Stimulated activated CD8-positive, alpha-beta memory T cell treated with anti-CD3 and anti-CD28 coated beads, Interleukin-4, amount 100 ng/mL, for 48 hours (primary cell): Measurements from ENCODE around the gene TMEM269.

Experiments used
- DNase-seq: peaks from one replicate; pipeline ENCODE4 v3.0.0-alpha.2; 2020

Gene TMEM269, protein sequence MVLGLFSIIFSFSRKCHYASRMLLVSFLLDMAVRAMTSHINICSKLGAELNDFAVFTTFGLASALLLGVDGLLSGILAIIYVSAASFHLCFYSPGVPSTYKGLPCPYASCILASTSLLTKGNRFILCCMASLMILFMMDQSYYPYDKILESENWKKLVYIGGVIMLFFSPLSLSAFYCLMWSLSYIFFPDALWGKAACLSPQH

DNA sequence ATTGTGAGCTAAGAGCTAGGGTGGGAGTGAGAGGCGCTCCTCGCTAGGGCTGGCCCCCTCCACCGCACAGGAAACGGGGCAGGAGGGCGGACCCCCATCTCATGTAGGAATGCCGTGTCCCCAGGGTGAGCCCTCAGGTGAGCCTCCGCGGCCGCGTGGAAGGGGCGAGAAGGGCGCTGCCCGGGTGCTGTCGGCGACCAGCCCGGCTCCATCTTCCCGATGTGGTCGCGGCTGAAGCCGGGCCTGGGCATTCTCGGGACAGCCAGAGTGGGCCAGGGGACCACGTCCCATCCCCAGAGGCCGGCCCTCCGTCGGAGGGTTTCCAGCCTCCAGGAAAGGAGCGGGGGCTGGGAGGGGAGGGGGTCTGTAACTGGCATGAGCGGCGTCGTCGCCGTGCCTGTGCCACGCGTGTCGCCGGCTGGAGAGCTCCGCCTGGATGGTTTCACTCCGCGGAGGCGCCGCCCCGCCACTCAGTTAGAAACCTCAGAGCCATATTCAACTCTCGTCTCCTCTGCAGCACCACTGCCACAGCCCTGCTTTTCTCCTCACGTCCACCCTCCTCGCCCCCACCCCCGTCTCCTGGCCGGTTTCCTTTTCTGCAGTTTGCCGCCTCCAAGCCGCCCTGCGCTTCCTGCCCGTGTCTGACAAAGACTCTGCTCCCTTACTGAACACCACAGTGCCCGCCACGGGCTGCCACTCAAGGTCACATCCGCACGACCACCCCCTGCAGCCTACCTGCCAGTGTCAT lies at the start of gene TMEM269:
TMEM269 (plus strand) TSS at position 46 of the 748 bp plus-strand sequence. CDS start 4,903 bp downstream, outside the sequence.
- DNase-seq: peak; percentile 59

DNA sequence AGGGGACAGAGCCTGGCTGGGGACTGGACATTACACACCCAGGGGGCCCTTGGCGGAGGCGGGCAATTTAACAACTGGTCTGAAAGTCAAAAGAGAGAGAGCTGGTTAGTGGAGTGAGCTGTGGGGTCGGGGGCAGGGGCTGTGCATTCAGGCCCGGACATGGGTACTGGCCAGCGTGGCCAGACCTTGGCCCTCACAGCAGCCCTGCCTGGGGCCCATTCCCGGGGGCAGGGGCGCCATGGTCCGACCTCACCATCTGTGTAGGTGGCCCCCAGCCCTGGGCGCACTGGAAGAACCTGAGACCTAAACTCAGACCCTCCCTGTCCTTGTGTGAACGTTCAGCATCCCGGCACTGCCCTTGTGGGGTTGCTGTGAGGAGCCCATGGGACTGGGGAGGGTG lies 49.7 kb upstream of the TMEM269 start:
- DNase-seq: peak; percentile 5

DNA sequence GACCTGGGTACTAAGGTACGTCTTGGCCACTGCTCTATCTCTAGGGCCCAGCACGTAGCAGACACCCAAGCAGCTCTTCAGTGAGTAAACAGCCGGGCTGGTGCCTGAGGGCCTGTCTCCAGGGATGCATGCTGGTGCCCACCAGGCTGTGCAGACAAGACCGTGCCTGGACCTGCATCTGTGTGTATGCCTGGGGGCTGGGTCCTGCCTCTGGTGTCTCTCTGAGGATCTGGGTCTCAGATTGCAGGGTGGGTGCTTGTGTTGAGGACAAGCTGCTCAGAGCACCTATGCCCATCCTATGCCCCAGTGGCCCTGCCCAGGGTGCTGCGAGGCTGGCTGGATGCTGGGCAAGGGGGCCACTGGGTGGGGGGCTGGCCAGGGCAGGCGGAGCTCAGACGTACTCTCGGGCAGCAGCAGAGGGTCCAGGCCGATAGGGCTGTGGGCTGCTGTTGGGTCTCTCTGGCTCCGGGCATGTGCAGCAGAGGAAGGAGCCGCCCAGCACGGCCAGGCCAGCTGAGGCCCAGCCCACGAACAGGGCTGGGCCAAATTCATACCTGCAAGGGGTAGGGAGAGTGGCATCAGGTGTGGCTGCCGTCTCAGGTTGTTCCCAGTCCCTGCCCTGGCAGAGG lies 49.2 kb upstream of the TMEM269 start:
- DNase-seq: no peak

DNA sequence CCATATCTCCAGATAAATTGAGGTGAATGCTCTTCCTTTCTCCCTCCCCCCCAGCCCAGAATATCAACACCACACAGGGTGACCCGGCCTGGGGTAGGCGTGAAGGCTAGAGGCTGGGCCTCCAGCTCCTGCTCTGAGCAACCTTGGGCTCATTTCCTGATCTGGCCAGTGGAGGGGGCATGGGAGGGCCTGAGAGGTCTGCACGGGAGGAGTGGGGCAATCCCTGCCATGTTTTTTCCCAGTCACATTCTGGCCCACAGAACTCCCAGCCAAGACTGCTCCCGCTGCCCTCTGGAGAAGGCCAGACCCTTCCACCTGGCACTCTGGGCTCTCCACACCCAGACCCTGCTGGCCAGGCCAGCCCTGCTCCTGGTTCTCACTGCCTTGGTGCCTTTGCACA lies 48.6 kb upstream of the TMEM269 start:
- DNase-seq: peak; percentile 32

DNA sequence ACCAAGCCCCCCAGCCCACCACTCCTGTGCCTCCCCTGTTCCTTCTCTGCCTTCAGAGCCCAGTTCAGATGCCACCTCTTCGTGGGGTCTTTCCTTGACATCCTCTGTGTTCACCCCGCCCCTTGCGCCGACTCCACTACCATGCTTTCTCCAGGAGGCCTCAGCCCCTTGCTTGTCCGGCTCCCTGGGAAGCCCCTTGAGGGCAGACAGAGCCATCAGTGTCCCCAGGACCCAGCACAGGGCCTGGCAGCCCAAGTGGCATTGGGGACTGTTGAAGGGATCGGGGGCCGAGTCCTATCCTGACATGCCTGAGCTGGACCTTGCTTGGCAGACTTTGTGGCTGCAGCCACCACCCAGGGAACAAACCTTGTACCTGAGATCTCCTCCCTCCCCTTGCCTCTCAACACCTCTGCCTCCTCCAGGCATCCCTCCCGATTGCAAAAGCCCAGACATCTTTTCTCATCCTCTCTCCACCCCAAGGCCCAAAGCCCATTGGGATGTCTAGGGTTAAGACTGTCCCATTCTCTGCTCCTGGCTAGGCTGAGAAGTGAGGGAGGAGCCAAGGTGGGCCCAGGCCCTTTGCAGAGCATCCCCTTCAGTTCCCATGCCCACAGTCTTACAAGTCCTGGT lies 48.1 kb upstream of the TMEM269 start:
- no peak for DNase-seq

DNA sequence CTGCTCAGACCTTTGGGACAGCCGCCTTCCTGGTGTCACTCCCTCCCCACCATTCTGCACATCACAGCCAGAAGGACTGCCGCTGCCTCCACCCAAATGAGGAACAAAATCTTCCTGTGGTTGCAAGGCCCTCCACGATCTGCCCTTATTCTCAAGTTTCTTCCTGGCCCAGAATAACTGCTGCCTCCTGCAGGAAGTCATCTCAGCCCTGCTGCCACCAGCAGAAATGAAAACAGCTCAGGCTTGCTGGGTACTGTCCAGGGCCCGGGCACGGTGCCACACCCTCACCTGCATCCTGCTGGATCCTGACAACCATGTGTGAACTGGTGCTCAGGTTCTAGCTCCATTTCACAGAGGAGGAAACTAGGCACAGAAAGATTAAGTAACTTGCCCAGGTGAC lies 47.5 kb upstream of the TMEM269 start:
- no peak for DNase-seq

DNA sequence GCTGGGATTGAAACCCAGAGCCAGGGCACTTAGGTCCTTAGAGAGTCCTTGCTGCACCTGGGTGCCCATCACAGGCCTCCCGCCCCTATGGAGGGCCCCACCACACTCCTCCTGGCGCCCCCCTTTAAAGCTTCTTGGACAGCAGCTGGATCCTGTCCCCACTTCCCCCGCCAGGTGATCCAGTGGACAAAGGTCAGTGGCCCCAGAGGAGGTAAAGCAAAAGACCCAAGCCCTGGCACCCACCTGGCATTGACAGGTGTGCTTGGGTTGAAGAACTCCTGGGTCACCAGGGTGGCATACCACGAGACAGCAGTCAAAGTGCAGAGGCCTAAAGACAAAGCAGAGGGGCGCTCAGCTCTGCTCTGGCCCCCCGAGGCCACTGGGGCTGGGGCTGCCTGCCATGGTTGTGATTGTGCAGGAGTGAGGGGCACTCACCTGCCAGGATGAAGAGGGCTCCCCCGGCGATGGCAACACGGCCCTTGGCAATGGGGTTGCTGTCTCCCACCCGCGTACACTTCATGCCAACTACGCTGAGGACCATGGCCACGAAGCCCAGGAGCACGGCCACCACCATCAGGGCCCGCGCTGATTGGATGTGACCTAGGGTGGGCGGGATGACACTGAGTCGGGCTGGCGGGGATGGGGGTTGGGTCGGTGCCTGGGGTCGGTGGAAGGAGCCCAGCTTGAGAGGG lies 46.7 kb upstream of the TMEM269 start:
- DNase-seq: no peak

DNA sequence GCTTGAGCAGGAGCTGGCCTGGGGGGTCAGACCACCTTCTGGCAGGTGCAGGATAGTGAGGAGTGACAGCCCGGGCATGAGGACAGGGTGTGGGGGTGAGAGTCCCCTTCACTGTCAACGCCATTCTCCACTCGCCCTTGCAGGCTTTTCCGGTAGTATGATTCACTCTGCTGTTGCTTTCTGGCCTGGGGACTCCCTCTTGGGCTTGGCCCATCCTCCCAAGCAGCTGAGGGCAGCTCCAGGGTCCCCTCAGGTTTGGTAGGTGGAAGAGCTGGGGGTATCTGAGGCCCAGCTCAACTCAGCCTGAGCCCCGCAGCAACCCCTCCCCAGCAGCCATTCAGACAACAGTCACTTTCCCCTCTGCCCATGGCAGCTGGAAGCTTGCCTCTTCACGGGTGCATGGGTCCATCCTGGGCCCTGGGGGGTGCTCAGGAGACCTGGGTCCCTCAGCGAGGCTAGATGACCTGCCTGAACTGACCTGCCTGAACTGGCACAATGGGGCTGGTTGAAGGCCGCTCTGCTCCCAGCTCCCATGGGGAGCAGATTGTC lies 46.0 kb upstream of the TMEM269 start:
- DNase-seq: no peak

DNA sequence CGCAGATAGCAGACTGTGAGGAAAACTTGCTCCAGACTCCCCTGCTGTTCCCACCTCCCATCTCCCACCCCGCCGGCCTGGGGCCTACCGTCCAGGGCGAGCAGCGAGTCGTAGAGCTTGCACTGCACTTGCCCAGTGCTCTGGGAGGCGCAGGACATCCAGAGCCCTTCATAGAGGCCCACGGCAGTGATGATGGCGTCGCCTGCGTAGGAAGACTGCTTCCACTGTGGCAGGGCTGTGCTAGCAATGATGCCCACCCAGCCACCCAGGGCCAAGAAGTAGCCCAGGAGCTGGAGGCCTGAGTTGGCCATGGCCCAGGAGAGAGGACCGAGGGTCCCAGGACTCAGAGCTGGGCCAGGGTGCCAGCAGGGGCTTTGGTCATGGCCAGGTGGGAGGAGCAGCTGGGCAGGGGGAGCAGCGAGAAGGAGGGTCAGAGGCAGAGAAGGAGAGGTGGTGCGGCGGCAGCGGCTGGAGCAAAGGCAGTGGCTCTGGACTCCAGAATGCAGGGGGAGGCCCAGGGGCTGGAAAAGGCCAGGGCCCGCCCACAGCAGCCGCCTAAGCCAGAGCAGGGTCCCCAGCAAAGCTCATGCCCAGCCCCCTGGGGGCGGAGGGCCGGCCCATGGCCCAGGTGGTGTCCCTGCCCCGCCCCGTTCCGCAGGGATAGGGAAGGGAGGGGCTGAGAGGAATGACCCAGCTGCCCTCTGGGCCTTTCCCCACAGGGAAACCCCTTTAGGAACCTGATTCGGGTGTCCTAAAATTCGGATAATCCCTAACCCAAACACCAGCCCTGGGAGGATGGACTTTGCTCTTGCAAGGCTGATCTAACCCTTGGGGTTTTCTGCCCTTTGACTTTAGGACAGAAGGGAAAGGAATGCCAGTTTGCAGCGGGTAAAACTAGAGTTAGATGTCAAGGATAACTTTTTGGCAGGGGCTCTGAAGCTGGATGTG lies 44.8 kb upstream of the TMEM269 start, which contains the start of gene CLDN19:
CLDN19 (minus strand) TSS at position 484 of the 948 bp plus-strand sequence; CDS start at position 311, 173 bp downstream.
- no peak for DNase-seq

DNA sequence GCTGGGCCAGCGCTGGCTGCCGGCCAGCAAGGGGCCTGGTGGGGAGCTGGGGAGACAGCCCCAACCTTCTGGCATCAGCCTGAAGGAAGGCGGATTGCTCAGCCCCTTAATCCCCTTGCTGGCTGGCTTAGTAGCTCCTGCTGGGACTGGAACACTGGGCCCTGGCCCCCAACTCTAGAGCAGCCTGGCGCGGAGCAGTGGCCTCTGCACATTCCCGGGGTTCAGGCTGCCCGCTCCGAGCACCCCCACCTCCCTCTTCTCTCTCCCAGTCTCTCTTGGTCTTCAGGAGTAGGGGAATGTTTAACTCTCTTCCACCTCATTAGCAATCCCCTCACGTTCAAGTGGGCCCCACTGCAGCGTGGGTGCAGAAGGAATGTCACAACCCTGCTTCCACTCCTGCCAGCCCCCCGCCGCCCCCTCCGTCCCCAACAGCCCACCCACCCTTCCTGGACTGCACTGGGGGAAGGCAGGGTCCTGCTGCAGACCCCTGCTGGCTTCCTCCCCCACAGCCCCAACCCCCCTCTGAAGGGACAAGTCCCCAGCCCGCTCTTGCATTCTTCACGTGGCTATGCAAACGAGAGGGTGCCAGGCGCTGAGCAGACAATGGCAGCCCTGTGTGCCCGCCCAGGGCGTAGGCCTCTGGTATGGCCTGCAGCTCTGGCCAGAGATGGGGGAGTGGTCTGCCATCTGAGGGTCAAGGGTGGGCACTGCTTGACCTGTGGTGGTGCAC lies 43.8 kb upstream of the TMEM269 start:
- no peak for DNase-seq

DNA sequence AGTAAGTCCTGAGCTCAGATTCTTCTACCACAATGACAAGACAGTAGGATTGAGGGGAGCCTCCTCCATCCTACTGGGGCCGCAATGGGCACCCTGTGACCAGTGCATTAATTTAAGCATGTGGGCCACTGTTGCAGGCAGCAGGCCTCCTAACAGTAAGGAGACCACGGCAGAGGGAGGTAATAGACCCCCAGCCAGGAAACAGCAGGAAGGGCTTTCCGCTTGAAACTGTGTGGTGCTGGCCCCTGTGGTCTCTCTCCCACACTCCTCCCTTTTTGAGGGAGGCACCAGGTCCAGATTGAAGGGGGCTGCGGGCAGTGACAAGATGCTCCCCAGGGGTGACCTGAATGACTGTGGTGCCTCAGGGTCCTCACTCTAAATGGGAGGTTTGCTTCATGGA lies 43.1 kb upstream of the TMEM269 start:
- DNase-seq: no peak

DNA sequence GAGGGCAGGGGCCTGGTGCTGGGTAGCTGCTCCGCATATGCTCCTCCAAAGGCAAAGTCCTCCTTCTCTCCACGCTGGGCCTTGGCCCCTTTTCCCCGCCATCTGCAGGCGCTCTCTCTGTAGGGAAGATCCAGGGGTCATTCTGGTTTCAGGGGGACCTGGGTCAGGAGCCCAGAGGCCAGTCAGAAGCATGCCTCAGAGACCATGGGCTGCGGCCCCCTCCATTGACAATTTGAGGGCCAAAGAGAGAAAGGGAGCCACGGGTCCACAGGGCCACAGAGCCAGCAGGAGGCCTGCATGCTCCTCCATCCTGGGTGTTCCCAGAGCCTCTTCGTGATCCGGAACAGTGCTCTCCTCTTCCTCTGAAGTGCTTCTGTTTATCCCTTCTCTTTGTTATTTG lies 42.6 kb upstream of the TMEM269 start:
- no peak for DNase-seq

DNA sequence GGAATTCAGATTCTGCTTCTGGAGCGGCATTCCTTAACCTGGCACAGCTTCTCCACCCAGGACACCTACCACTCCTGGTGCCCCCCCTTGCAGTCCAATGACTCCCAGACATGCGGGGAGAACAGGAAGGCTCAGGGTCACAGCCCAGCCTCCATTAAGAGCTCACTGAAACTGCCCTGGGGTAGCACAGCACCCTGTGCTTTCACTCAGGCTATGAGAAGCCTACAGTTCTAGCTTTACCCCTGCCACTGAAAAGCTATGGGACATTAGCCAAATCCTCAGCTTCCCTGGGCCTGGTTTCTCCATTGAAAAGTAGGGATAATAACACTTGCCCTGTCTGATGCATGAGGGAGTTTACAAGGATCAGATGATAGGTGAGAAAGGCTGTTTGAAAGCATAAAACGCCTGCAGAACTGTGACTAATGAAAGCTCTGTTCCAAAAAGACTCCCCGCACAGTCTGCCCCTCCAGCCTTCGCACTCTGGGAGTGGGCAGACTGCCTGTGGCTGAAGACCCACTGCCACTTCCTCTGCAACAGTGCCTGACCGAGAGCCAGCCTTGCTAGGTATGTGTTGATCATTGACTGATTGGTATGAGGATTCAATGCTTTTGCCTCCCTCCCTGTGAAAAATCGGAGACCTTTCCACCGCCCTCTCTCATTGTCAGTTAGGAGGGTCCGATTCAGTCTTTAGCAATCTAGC lies 42.0 kb upstream of the TMEM269 start:
- DNase-seq: no peak

DNA sequence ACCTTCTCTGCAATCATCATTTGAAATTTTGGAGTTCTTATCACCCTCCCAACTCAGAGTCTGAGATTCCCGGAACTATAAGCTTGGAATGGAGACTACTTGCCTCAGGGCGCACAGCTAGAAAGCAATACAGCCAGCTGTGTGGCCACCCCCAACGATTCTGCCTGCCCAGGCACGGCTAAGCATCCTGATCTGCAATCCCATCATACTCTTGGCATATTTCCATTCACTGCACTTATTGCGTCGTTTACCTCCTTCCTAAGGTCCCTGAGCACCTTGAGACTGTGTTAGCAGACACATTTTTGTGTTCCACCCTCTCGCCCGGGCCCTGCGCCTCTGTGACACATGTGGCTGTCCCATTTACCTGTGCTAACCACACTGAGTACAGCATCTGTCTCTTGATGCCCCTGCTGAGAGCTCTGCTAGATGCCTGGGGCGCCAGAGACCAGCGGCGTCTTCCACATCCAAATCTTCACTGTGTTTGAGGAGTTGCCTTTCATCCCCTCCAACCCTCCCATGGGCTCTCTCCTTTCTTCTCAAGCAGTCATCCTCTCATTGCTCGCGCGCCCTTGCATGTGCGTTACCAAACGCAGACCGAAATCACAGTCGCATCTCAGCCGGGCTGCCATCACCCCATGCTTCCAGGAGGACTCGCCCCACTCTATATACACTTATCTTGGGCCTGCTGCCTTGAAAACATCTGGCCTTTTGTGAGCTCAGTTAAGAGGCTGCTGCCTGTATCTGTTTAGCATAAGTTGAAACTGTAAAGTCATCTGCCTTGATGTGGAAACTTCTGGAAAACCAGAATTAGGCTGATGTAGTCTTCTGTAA lies 41.3 kb upstream of the TMEM269 start:
- DNase-seq: no peak

DNA sequence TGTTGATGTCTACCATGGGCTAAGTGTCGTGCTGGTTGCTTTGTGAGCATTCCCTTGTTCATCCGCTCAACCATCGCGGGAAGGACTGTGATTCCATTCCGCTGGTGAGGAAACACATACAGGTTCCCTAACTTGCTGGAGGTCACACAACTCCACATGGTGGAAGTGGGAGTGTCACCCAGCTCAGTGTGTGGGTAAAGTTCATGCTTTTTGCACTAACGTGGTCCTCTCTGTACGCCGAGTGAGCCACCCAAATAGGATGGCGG lies 40.7 kb upstream of the TMEM269 start:
- no peak for DNase-seq

DNA sequence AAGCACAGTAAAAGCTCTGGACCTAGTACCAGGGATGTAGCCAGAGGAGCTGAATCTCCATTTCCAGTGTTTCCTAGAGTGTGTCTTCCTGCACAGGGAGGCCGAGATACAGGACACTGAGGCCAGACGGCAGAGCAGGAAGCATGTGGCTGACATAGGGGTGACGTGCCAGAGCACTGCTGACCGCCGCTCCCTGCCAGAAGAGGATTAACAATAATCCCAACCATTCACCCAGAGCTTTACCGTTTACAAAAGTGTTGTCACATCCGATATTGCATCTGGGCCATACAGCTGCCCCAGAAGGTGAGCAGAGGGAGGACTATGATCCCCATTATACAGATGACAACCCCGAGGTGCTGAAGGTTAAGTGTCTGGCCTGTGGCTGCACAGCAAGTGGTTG lies 38.9 kb upstream of the TMEM269 start:
- DNase-seq: no peak

DNA sequence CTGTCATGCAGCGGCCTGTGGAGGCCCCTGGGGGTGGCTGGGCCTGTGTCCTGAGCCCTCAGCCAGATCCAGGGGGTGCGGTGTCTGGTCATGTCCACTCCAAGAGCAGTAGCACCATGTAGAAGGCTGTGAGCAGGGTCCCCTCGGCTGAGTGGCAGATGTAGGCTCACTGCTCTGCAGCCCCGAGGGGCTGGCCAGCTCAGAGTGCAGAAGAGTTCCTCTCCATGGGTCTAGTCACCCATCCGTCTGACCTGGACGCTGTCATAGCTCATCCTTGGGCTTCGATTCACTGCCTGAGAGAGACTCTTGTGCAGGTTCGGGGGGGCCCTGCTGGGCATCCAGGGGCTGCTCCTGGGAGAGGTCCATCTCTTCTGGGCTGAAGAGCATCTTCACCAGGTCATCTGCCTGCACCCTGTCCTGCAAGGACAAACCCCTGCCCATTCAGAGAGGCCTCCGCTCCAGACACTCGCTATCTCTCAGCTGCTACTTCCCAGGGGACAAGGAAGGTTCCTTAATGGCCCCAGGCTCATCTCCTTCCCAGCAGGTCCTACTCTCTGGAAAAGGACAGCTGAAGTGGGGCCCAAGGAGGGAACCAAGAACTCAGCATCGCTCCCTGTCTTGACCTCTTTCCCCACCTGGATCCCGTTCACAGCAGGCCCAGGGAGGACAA lies 38.2 kb upstream of the TMEM269 start:
- no peak for DNase-seq

DNA sequence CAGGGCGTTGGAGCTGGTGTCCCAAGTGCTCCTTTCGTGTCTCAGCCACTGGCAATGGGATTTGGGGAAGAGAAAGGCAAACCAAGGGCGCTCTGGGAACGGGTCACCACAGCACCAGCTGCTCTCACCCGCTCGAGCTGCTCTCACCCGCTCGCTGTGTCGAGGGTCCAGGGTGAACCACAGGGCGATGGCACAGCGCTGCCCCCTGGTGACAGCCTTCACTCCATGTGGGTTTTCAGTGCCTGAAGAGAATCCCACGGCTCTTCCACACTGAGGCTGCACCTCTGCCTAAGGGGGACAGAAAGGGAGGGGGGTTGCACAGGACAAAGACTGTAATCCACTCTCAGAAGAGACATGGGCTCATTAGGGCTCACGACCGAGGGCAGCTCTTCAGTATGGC lies 37.7 kb upstream of the TMEM269 start:
- DNase-seq: peak; percentile 68

DNA sequence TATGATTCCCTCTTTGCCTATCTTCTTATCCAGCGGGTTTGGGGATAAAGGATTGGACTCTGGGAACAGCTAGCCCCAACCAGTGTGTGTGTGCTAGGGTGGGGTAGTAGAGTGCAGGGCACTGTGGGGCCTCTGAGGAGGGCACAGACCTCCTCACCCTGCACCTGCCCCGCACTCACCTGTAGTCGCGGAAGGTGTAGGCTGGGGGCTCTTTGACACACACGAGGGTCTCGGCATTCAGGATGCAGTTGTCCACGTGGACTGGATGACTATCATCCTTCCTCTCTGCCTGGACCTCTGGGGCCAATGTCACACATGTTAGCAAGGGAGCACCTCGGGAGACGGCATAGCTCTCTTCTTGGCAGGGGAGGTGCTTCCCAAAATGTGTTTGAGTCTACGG lies 36.8 kb upstream of the TMEM269 start:
- DNase-seq: no peak
